Panc1 (cell line): ENCODE data around the gene PODNL1. TPM values are rescaled to one million over a fixed set of nuclear protein-coding genes. Genes with fewer than 3 reads are reported as not detected.

Source experiments
- ATAC-seq: fragments of 200-7000 bp; cut with Tn5 transposase; 2 replicates; pipeline ENCODE4 v1.9.1; 2020; ENCODE audit warnings: mild to moderate bottlenecking, moderate library complexity
- BruUV-seq: library from RNA; stranded (reverse); fragments of 400-500 nt; replicated peaks from 2 replicates; lab custom pipeline; 2021; lab: Mats Ljungman, UMichigan
- CTCF ChIA-PET: fragments of 300-600 bp; sonication (Branson Sonifier 250); formaldehyde crosslinking; loops from one replicate; lab custom pipeline; 2022; ENCODE audit warnings: antibody characterized with exemption; lab: Charles Lee
- POLR2A ChIA-PET: fragments of 300-600 bp; sonication (Branson Sonifier 250); formaldehyde crosslinking; loops from one replicate; lab custom pipeline; 2022; ENCODE audit warnings: antibody characterized with exemption; lab: Charles Lee
- DNase-seq: peaks from one replicate; pipeline ENCODE4 v3.0.0-alpha.2; 2010; ENCODE audit warnings: low read depth, low spot score
- H3K27ac ChIP-seq: 2 replicates; pipeline ENCODE4 v1.5.1; 2011; ENCODE audit warnings: mild to moderate bottlenecking, low read length, inconsistent platforms
- H3K27me3 ChIP-seq: fragments of 200-500 bp; sonication (Bioruptor generic); 2 replicates; pipeline ENCODE4 v1.6.0; 2014; ENCODE audit warnings: low read length, inconsistent platforms; ENCODE audit not compliant: control insufficient read depth, insufficient read depth
- H3K36me3 ChIP-seq: fragments of 200-500 bp; sonication (Bioruptor generic); 2 replicates; pipeline ENCODE4 v1.5.1; 2014; ENCODE audit warnings: inconsistent platforms, mild to moderate bottlenecking, low read length, moderate library complexity; ENCODE audit not compliant: control insufficient read depth, insufficient read depth
- H3K4me1 ChIP-seq: 2 replicates; pipeline ENCODE4 v1.5.1; 2011; ENCODE audit warnings: inconsistent platforms, mild to moderate bottlenecking, low read length, moderate library complexity; ENCODE audit not compliant: control insufficient read depth, insufficient read depth
- H3K4me3 ChIP-seq, 2 experiments: 2 replicates each; pipeline ENCODE4 v1.5.1; 2011 to 2012; ENCODE audit warnings: low read depth in 2 of 2, low read length in 2 of 2, mild to moderate bottlenecking in 2 of 2, inconsistent platforms in 1 of 2, moderate library complexity in 1 of 2
- H3K9me3 ChIP-seq: fragments of 200-500 bp; sonication (Bioruptor generic); 2 replicates; pipeline ENCODE4 v1.5.1; 2014; ENCODE audit warnings: low read depth, mild to moderate bottlenecking, inconsistent platforms, low read length, moderate library complexity; ENCODE audit not compliant: control insufficient read depth, insufficient read depth
- CTCF ChIP-seq: fragments of 450-650 bp; IDR thresholded peaks from 2 replicates; pipeline ENCODE4 v1.5.1; 2017; ENCODE audit warnings: mild to moderate bottlenecking
- POLR2AphosphoS5 ChIP-seq: IDR thresholded peaks from 2 replicates; pipeline ENCODE4 v1.6.1; 2012; ENCODE audit warnings: mild to moderate bottlenecking, low read depth, low read length, moderate library complexity
- REST ChIP-seq, 2 experiments: IDR thresholded peaks; 2 replicates each; pipeline ENCODE4 v1.6.1; 2011 to 2012; ENCODE audit warnings: low read depth in 2 of 2, control low read depth in 1 of 2, low read length in 1 of 2, mild to moderate bottlenecking in 1 of 2, moderate library complexity in 1 of 2; ENCODE audit not compliant: insufficient read depth in 1 of 2
- SIN3A ChIP-seq: IDR thresholded peaks from 2 replicates; pipeline ENCODE4 v1.6.1; 2012; ENCODE audit warnings: low read depth, mild to moderate bottlenecking, low read length, moderate library complexity, borderline replicate concordance; ENCODE audit not compliant: insufficient read depth
- TCF7L2 ChIP-seq: IDR thresholded peaks from 2 replicates; pipeline ENCODE4 v1.6.1; 2011; ENCODE audit warnings: mild to moderate bottlenecking, low read depth, low read length, inconsistent platforms
- in situ Hi-C: cut with HindIII; loops from 2 replicates; pipeline ENCODE4 v1.10.0; 2016; ENCODE audit warnings: low sequenced_read_pairs, low pct_unique_long_range_greater_than_20kb
- intact Hi-C: fragments of 100-400 bp; cut with micrococcal nuclease; formaldehyde crosslinking; loops from one replicate; pipeline ENCODE4 v1.10.0; 2022; ENCODE audit not compliant: unreplicated experiment
- total RNA-seq: library from RNA; stranded (reverse); gene quantifications from one replicate; pipeline ENCODE4 v1.2.1, GENCODE V29; 2021; ENCODE audit not compliant: unreplicated experiment

The PODNL1 gene
- total RNA-seq, 1 experiment from 2014 or later = 1.4 TPM

- Histone ChIP-seq H3K27ac (no peak overlapping the region), H3K4me3 (peak overlapping the region in 1 of 2 experiments; percentile 32; a peak in 2 of 4 replicates), H3K4me1 (peaks cover 5% of the 10 kb centered on the region), H3K27me3 (no peaks in the 10 kb centered on the region), H3K36me3 (no peaks in the 10 kb centered on the region), H3K9me3 (no peaks in the 10 kb centered on the region)
- no TSS peak for BruUV-seq
- in situ Hi-C loops = no loop called here
- ATAC-seq (peak; percentile 67), DNase-seq (no peak)
- intact Hi-C loops = no loop called here
- POLR2A ChIA-PET = no interaction called here
- CTCF ChIA-PET = no interaction called here
- TF ChIP-seq POLR2AphosphoS5 (no peak), REST (IDR thresholded peaks at IDR 0.05; ENCODE audit: insufficient read depth in 1 of 2, low read depth in 2 of 2, low read length in 1 of 2) (no peak), CTCF (no peak)
These were observed 527 bp downstream of the PODNL1 start for GRCh38 chr19:13937479-13938300.

GRCh38 chr19:13935765-13936510 lies 2.3 kb downstream of the PODNL1 start:
- ATAC-seq = no peak
- Histone ChIP-seq H3K27ac (no peak overlapping the region), H3K27me3 (no peaks in the 10 kb centered on the region), H3K9me3 (no peaks in the 10 kb centered on the region), H3K4me3 (no peak overlapping the region), H3K4me1 (peaks cover 5% of the 10 kb centered on the region), H3K36me3 (no peaks in the 10 kb centered on the region)
- BruUV-seq = no TSS peak
- intact Hi-C loops (no loop called here), in situ Hi-C loops (no loop called here)
- ChIA-PET POLR2A (no interaction called here), CTCF (interaction anchor here (0.6 kb wide), 2 partner anchors 11 to 25 kb away, joined by 3 to 9 read pairs; no protein-coding TSS in a partner anchor)
- no peak for DNase-seq
- TF ChIP-seq TCF7L2 = no peak
- TF ChIP-seq CTCF = no peak
- TF ChIP-seq SIN3A = no peak
- TF ChIP-seq REST (IDR thresholded peaks at IDR 0.05; ENCODE audit: insufficient read depth in 1 of 2, low read depth in 2 of 2, low read length in 1 of 2) = no peak
- no peak for TF ChIP-seq POLR2AphosphoS5
